ENCODE measurements around the gene LTBR. TPM values are rescaled to one million over a fixed set of nuclear protein-coding genes. Genes with fewer than 3 reads are reported as not detected.

The LTBR gene
- polyA plus RNA-seq, 3 donors: 56.4 to 108 (median 60.6) TPM

DNA sequence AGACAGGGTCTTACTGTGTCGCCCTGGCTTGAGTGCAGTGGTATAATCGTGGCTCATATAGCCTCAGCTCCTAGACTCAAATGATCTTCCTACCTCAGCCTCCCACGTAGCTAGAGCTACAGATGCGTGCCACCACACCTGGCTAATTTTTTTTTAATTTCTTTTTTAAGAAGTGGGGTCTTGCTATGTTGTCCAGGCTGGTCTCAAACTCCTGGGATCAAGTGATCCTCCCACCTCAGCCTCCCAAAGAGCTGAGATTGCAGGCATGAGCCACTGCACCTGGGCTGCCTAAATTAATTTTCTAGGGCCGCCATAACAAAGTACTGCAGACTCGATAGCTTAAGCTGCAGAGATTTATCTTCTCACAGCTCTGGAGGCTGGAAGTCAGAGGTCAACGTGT is 9.1 kb downstream of the LTBR start:
- no peak overlapping the region for H3K9ac ChIP-seq (ENCODE audit: insufficient read depth, low read length, poor library complexity, severe bottlenecking)
- intact Hi-C loops (cut with micrococcal nuclease): no loop called here
- TF ChIP-seq CTCF (IDR thresholded peaks at IDR 0.05): no peak
- H3K36me3 ChIP-seq (replicated peaks in 1 of 2; ENCODE audit: control insufficient read depth in 1 of 2, insufficient read depth in 2 of 2, low read length in 2 of 2): peaks cover 34 to 53% of the 10 kb centered on the region in 2 donors
- H3K79me2 ChIP-seq (ENCODE audit: insufficient read depth, low read length): peaks cover 18% of the 10 kb centered on the region
- no peak overlapping the region for H3K4me3 ChIP-seq (replicated peaks in 1 of 3; ENCODE audit: low read depth in 2 of 3, low read length in 3 of 3)
- no peaks in the 10 kb centered on the region for H3K27me3 ChIP-seq (ENCODE audit: control insufficient read depth in 2 of 2, insufficient read depth in 2 of 2, low read length in 2 of 2)
- H3K27ac ChIP-seq (ENCODE audit: low read depth in 1 of 2, low read length in 2 of 2): peak overlapping the region in 1 of 2 donors; percentile 61
- peaks cover 0 to 2% (median 0%) of the 10 kb centered on the region in 7 donors for H3K9me3 Mint-ChIP-seq
- no peak overlapping the region for H3K27ac Mint-ChIP-seq
- WGBS (ENCODE audit: insufficient coverage): 100% methylated on average over 4 of the region's 7 CpGs
- H3K4me2 ChIP-seq (replicated peaks; ENCODE audit: extremely low read depth, low read length, poor library complexity, severe bottlenecking): peak overlapping the region; percentile 25
- no peak overlapping the region for H2AFZ ChIP-seq (ENCODE audit: insufficient read depth, low read depth, low read length, poor library complexity, severe bottlenecking)
- no peaks in the 10 kb centered on the region for H3K9me3 ChIP-seq (replicated peaks in 1 of 2; ENCODE audit: control insufficient read depth in 1 of 2, insufficient read depth in 1 of 2, low read length in 2 of 2)
- H3K4me1 Mint-ChIP-seq: peaks cover 55% of the 10 kb centered on the region
- no peak overlapping the region for H3K4me3 Mint-ChIP-seq
- peaks cover 0 to 5% (median 0%) of the 10 kb centered on the region in 3 donors for H3K27me3 Mint-ChIP-seq (ENCODE audit: low read depth in 3 of 3)
- H3K36me3 Mint-ChIP-seq: peaks cover 46 to 66% of the 10 kb centered on the region in 2 donors
- no peak for DNase-seq
- peaks cover 57% of the 10 kb centered on the region for H4K20me1 ChIP-seq (ENCODE audit: insufficient read depth, low read length)
- H3K4me1 ChIP-seq (ENCODE audit: control insufficient read depth in 1 of 2, insufficient read depth in 2 of 2, low read length in 2 of 2): peaks cover 27 to 44% of the 10 kb centered on the region in 2 donors

DNA sequence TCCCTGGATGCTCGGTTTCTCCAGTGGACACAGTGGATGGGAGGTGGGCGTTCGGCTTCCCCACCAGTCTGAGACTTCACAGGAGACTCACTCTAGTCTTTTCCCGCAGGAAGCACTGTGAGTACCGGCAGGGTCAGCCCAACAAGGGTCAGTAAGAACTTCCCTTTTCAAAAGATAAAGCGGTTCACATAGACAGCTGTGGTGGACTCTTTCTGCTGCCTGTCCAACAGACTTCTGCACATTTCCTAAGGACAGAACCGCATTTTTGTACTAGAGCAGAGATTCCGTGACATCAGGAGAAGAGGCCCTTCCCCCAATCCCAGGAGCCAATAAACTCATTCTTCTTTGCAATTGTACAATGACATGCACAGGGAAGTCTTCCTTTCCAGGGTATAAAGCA is 10.4 kb downstream of the LTBR start:
- H3K27me3 Mint-ChIP-seq (ENCODE audit: low read depth in 3 of 3): peaks cover 0 to 5% (median 0%) of the 10 kb centered on the region in 3 donors
- 57% methylated on average over 8 of the region's 8 CpGs for WGBS (ENCODE audit: insufficient coverage)
- peak overlapping the region in 4 of 7 donors; percentile 36 to 74 (median 46) for H3K27ac Mint-ChIP-seq
- H3K9me3 Mint-ChIP-seq: peaks cover 0 to 2% (median 0%) of the 10 kb centered on the region in 7 donors
- Histone ChIP-seq H3K4me2 (replicated peaks; ENCODE audit: extremely low read depth, low read length, poor library complexity, severe bottlenecking) (no peak overlapping the region), H2AFZ (ENCODE audit: insufficient read depth, low read depth, low read length, poor library complexity, severe bottlenecking) (no peak overlapping the region), H3K27ac (ENCODE audit: low read depth in 1 of 2, low read length in 2 of 2) (peak overlapping the region; percentile 10 to 33), H4K20me1 (ENCODE audit: insufficient read depth, low read length) (peaks cover 44% of the 10 kb centered on the region), H3K27me3 (ENCODE audit: control insufficient read depth in 2 of 2, insufficient read depth in 2 of 2, low read length in 2 of 2) (no peaks in the 10 kb centered on the region), H3K4me3 (replicated peaks in 1 of 3; ENCODE audit: low read depth in 2 of 3, low read length in 3 of 3) (no peak overlapping the region), H3K36me3 (replicated peaks in 1 of 2; ENCODE audit: control insufficient read depth in 1 of 2, insufficient read depth in 2 of 2, low read length in 2 of 2) (peaks cover 22 to 40% of the 10 kb centered on the region in 2 donors), H3K9me3 (replicated peaks in 1 of 2; ENCODE audit: control insufficient read depth in 1 of 2, insufficient read depth in 1 of 2, low read length in 2 of 2) (no peaks in the 10 kb centered on the region), H3K4me1 (ENCODE audit: control insufficient read depth in 1 of 2, insufficient read depth in 2 of 2, low read length in 2 of 2) (peaks cover 27 to 42% of the 10 kb centered on the region in 2 donors), H3K79me2 (ENCODE audit: insufficient read depth, low read length) (peaks cover 6% of the 10 kb centered on the region), H3K9ac (ENCODE audit: insufficient read depth, low read length, poor library complexity, severe bottlenecking) (no peak overlapping the region)
- TF ChIP-seq CTCF (IDR thresholded peaks at IDR 0.05): no peak
- peak in 2 of 3 donors; percentile 30 to 31 for DNase-seq
- H3K36me3 Mint-ChIP-seq: peaks cover 34 to 60% of the 10 kb centered on the region in 2 donors
- no peak overlapping the region for H3K4me3 Mint-ChIP-seq
- H3K4me1 Mint-ChIP-seq: peaks cover 46% of the 10 kb centered on the region
- intact Hi-C loops (cut with micrococcal nuclease): no loop called here

Measured in CD14-positive monocyte (primary cell).